Endodermal cell (in vitro differentiated cells): Measurements from ENCODE around the gene C1QTNF3. TPM values are rescaled to one million over a fixed set of nuclear protein-coding genes. Genes with fewer than 3 reads are reported as not detected.

Experiments used
- DNase-seq: peaks from one replicate; pipeline ENCODE4 v3.0.0-alpha.2; 2017
- H3K27ac ChIP-seq: 2 replicates; pipeline ENCODE4 v1.5.1; 2013; ENCODE audit warnings: mild to moderate bottlenecking, low read depth, low read length, moderate library complexity
- H3K27me3 ChIP-seq: 2 replicates; pipeline ENCODE4 v1.6.1; 2013; ENCODE audit warnings: mild to moderate bottlenecking, low read length, moderate library complexity; ENCODE audit not compliant: insufficient read depth, control insufficient read depth, poor library complexity, severe bottlenecking
- H3K36me3 ChIP-seq: 2 replicates; pipeline ENCODE4 v1.7.0; 2013; ENCODE audit warnings: mild to moderate bottlenecking, low read length, moderate library complexity; ENCODE audit not compliant: control insufficient read depth, insufficient read depth
- H3K4me1 ChIP-seq: one replicate; pipeline ENCODE4 v1.7.0; 2013; ENCODE audit warnings: low read length; ENCODE audit not compliant: control insufficient read depth, insufficient read depth
- H3K4me3 ChIP-seq: 2 replicates; pipeline ENCODE4 v1.5.1; 2013; ENCODE audit warnings: mild to moderate bottlenecking, low read length, moderate library complexity
- H3K9ac ChIP-seq: 2 replicates; pipeline ENCODE4 v1.6.1; 2013; ENCODE audit warnings: mild to moderate bottlenecking, low read length, moderate library complexity; ENCODE audit not compliant: poor library complexity, severe bottlenecking; ENCODE audit errors: extremely low read depth
- H3K9me3 ChIP-seq: 2 replicates; pipeline ENCODE4 v1.6.1; 2013; ENCODE audit warnings: mild to moderate bottlenecking, low read length, moderate library complexity; ENCODE audit not compliant: control insufficient read depth
- H3K27ac Mint-ChIP-seq: 2 replicates; pipeline ENCODE4 v1.8.0; 2020; ENCODE audit warnings: mixed read lengths
- H3K27me3 Mint-ChIP-seq: 2 replicates; pipeline ENCODE4 v1.8.0; 2021; ENCODE audit warnings: mild to moderate bottlenecking, mixed read lengths; ENCODE audit not compliant: insufficient read depth
- H3K36me3 Mint-ChIP-seq: 2 replicates; pipeline ENCODE4 v1.8.0; 2020; ENCODE audit warnings: low read depth, mixed read lengths
- H3K4me1 Mint-ChIP-seq: 2 replicates; pipeline ENCODE4 v1.8.0; 2020; ENCODE audit warnings: mixed read lengths
- H3K4me3 Mint-ChIP-seq: 2 replicates; pipeline ENCODE4 v1.8.0; 2020; ENCODE audit warnings: mild to moderate bottlenecking, moderate library complexity, mixed read lengths
- H3K9me3 Mint-ChIP-seq: 2 replicates; pipeline ENCODE4 v1.8.0; 2020; ENCODE audit warnings: mild to moderate bottlenecking, mixed read lengths
- CTCF ChIP-seq: fragments of 200-600 bp; sonication (generic); conservative IDR thresholded peaks from 2 replicates; pipeline ENCODE4 v1.5.0; 2021; ENCODE audit warnings: antibody characterized with exemption, mild to moderate bottlenecking
- WGBS, 2 experiments: methylation state at CpG; one replicate each; pipeline versions ENCODE4 v1.1.5 to v1.1.7; 2013; ENCODE audit warnings: missing lambda C conversion rate in 2 of 2, mixed read lengths in 1 of 2; ENCODE audit not compliant: insufficient coverage in 1 of 2, insufficient read length in 1 of 2; 5-methylcytosine and 5-hydroxymethylcytosine counted together
- total RNA-seq, 2 donors: library from RNA; stranded (reverse); fragmentation: NEBNext Ultra II Directional in 1 of 2; extraction: Animal tissue kit (Norgen Biotek cat#: 25700) in 1 of 2; gene quantifications; 2 replicates in 1 of 2; 3 replicates in 1 of 2; pipeline ENCODE4 v1.2.1, GENCODE V29; 2021

The C1QTNF3 gene
- total RNA-seq, 2 donors from 2014 or later = 5.0 to 7.2 TPM

- Histone ChIP-seq H3K9ac (no peak overlapping the region), H3K27me3 (no peaks in the 10 kb centered on the region), H3K4me1 (no peaks in the 10 kb centered on the region), H3K27ac (no peak overlapping the region), H3K9me3 (no peaks in the 10 kb centered on the region), H3K4me3 (no peak overlapping the region), H3K36me3 (no peaks in the 10 kb centered on the region)
- Mint-ChIP-seq H3K27ac (no peak overlapping the region), H3K4me1 (peaks cover 4% of the 10 kb centered on the region), H3K4me3 (no peak overlapping the region), H3K27me3 (no peaks in the 10 kb centered on the region), H3K36me3 (no peaks in the 10 kb centered on the region), H3K9me3 (no peaks in the 10 kb centered on the region)
- TF ChIP-seq CTCF = no peak
- WGBS, 2 experiments = 88 to 100% methylated on average over 2 to 3 of the region's 3 CpGs
- DNase-seq = no peak
Observed at GRCh38 chr5:33968211-33969005, 74.6 kb downstream of the C1QTNF3 start.

Other genes with a start within 250 kb of the C1QTNF3 start
- 100 to 1,000 TPM in 1 of 2 donors, 10 to 100 TPM in 1; 80.2 to 123 TPM for gene ADAMTS12, start 151.2 kb downstream of the C1QTNF3 start, total RNA-seq
- gene RXFP3, start 106.8 kb downstream of the C1QTNF3 start, total RNA-seq = under 1 TPM in 1 of 2 donors, not detected in 1; 0.13 TPM
- gene SLC45A2, start 58.5 kb downstream of the C1QTNF3 start, total RNA-seq = under 1 TPM in 1 of 2 donors, not detected in 1; 0.20 TPM
- 10 to 100 TPM; 12.4 to 16.8 TPM for gene AMACR, start 35.2 kb downstream of the C1QTNF3 start, total RNA-seq